SK-N-SH (cell line): ENCODE data around the gene CBX1. TPM values are rescaled to one million over a fixed set of nuclear protein-coding genes. Genes with fewer than 3 reads are reported as not detected.

ENCODE experiments used
- CTCF ChIA-PET: fragments of 300-600, 350-600 bp; formaldehyde crosslinking; extraction: SDS; loops from one replicate; lab custom pipeline; 2021; lab: Yijun Ruan, JAX
- POLR2A ChIA-PET: fragments of 350-600 bp; sonication (Branson Sonifier 250); formaldehyde crosslinking; extraction: SDS; loops from one replicate; lab custom pipeline; 2020; ENCODE audit warnings: antibody characterized with exemption, inconsistent platforms; lab: Yijun Ruan, JAX
- DNase-seq: peaks from one replicate; pipeline ENCODE4 v3.0.0; 2012
- H2AFZ ChIP-seq: fragments of 200-600 bp; sonication (generic); 2 replicates; pipeline ENCODE4 v1.8.1; 2016; ENCODE audit warnings: antibody characterized with exemption, mild to moderate bottlenecking, low read depth
- H3F3A ChIP-seq: fragments of 200-600 bp; sonication (generic); replicated peaks from 2 replicates; pipeline ENCODE3; 2016; ENCODE audit warnings: antibody characterized with exemption, mild to moderate bottlenecking; ENCODE audit not compliant: insufficient read depth
- H3K27ac ChIP-seq, 2 experiments: fragments of 200-500 bp in 1 of 2; fragments of 200-600 bp in 1 of 2; sonication (Bioruptor generic) in 1 of 2; sonication (generic), shearing (Covaris generic) in 1 of 2; 2 replicates each; pipeline versions ENCODE4 v1.5.1 to v1.6.1; 2014 to 2016; ENCODE audit warnings: low read depth in 2 of 2, inconsistent platforms in 1 of 2, low read length in 1 of 2, mild to moderate bottlenecking in 1 of 2, mixed read lengths in 1 of 2
- H3K27me3 ChIP-seq: fragments of 200-600 bp; sonication (generic), shearing (Covaris generic); 2 replicates; pipeline ENCODE4 v1.6.1; 2016; ENCODE audit warnings: mixed run types; ENCODE audit not compliant: insufficient read depth
- H3K36me3 ChIP-seq, 2 experiments: fragments of 200-500 bp in 1 of 2; fragments of 200-600 bp in 1 of 2; sonication (Bioruptor generic) in 1 of 2; sonication (generic) in 1 of 2; replicated peaks in 1 of 2; 2 replicates each; pipeline versions ENCODE3 to v1.5.1; 2014 to 2016; ENCODE audit warnings: low read length in 1 of 2, mild to moderate bottlenecking in 1 of 2; ENCODE audit not compliant: insufficient read depth in 2 of 2, control insufficient read depth in 1 of 2
- H3K4me1 ChIP-seq, 2 experiments: fragments of 200-500 bp in 1 of 2; fragments of 200-600 bp in 1 of 2; sonication (Bioruptor generic) in 1 of 2; sonication (generic), shearing (Covaris generic) in 1 of 2; 2 replicates each; pipeline versions ENCODE4 v1.5.1 to v1.6.1; 2014 to 2016; ENCODE audit warnings: low read depth in 1 of 2, low read length in 1 of 2, mixed run types in 1 of 2; ENCODE audit not compliant: insufficient read depth in 2 of 2, control insufficient read depth in 1 of 2
- H3K4me2 ChIP-seq: fragments of 200-600 bp; sonication (generic), shearing (Covaris generic); 2 replicates; pipeline ENCODE4 v1.6.1; 2017; ENCODE audit warnings: mixed run types
- H3K4me3 ChIP-seq, 2 experiments: fragments of 200-500 bp in 1 of 2; fragments of 200-600 bp in 1 of 2; sonication (Bioruptor generic) in 1 of 2; sonication (generic), shearing (Covaris generic) in 1 of 2; 2 replicates each; pipeline versions ENCODE4 v1.5.1 to v1.8.1; 2014 to 2016; ENCODE audit warnings: low read depth in 2 of 2, inconsistent platforms in 1 of 2, low read length in 1 of 2, mild to moderate bottlenecking in 1 of 2, mixed read lengths in 1 of 2, moderate library complexity in 1 of 2
- H3K79me2 ChIP-seq: fragments of 200-600 bp; sonication (generic); 2 replicates; pipeline ENCODE4 v1.8.1; 2017; ENCODE audit warnings: mild to moderate bottlenecking; ENCODE audit not compliant: insufficient read depth
- H3K9ac ChIP-seq: fragments of 200-600 bp; sonication (generic); 2 replicates; pipeline ENCODE4 v1.6.1; 2017; ENCODE audit warnings: mixed run types
- H3K9me2 ChIP-seq: fragments of 200-600 bp; sonication (generic); 2 replicates; pipeline ENCODE4 v1.6.1; 2017; ENCODE audit warnings: mixed run types
- H3K9me3 ChIP-seq: fragments of 200-600 bp; sonication (generic); 2 replicates; pipeline ENCODE4 v1.6.1; 2017; ENCODE audit warnings: mixed run types, mild to moderate bottlenecking, moderate library complexity
- H4K20me1 ChIP-seq: fragments of 200-600 bp; sonication (generic); 2 replicates; pipeline ENCODE4 v1.6.1; 2017; ENCODE audit warnings: mild to moderate bottlenecking, mixed run types; ENCODE audit not compliant: insufficient read depth
- CHD2 ChIP-seq: fragments of 150-350 bp; IDR thresholded peaks from 2 replicates; pipeline ENCODE4 v1.6.1; 2018; ENCODE audit warnings: low read length; ENCODE audit not compliant: partially characterized antibody
- CTCF ChIP-seq: fragments of 200-600 bp; sonication (generic); IDR thresholded peaks from 2 replicates; pipeline ENCODE4 v1.6.1; 2017; ENCODE audit warnings: antibody characterized with exemption, mild to moderate bottlenecking, moderate library complexity
- EP300 ChIP-seq, 2 experiments: IDR thresholded peaks; 2 replicates each; pipeline versions ENCODE4 v1.4.0 to v1.6.1; 2012; ENCODE audit warnings: borderline replicate concordance in 1 of 2, low read depth in 1 of 2, low read length in 1 of 2
- EZH2phosphoT487 ChIP-seq: fragments of 200-600 bp; sonication (generic); IDR thresholded peaks from 2 replicates; pipeline ENCODE4 v1.6.1; 2017; ENCODE audit warnings: low read depth, mixed run types, mild to moderate bottlenecking, antibody characterized with exemption, moderate library complexity, borderline replicate concordance
- FOSL2 ChIP-seq: IDR thresholded peaks from 2 replicates; pipeline ENCODE4 v1.4.0; 2012; ENCODE audit warnings: low read depth, mild to moderate bottlenecking, moderate library complexity, borderline replicate concordance
- FOXM1 ChIP-seq: IDR thresholded peaks from 2 replicates; pipeline ENCODE4 v1.4.0; 2012; ENCODE audit warnings: low read depth, mild to moderate bottlenecking
- GATA2 ChIP-seq: sonication (generic); formaldehyde crosslinking; IDR thresholded peaks from 2 replicates; pipeline ENCODE4 v1.5.0; 2020; ENCODE audit warnings: mild to moderate bottlenecking, missing genetic modification reagents
- MXI1 ChIP-seq: IDR thresholded peaks from 2 replicates; pipeline ENCODE4 v1.6.1; 2012; ENCODE audit warnings: mild to moderate bottlenecking, low read depth, low read length, improper control_type of control experiment
- NFIC ChIP-seq: IDR thresholded peaks from 2 replicates; pipeline ENCODE4 v1.4.0; 2012; ENCODE audit warnings: borderline replicate concordance
- PBX3 ChIP-seq: IDR thresholded peaks from 2 replicates; pipeline ENCODE4; 2012
- POLR2AphosphoS5 ChIP-seq: IDR thresholded peaks from 2 replicates; pipeline ENCODE4 v1.6.1; 2012; ENCODE audit warnings: low read depth, low read length
- RAD21 ChIP-seq: IDR thresholded peaks from 2 replicates; pipeline ENCODE4 v1.6.1; 2012; ENCODE audit warnings: mild to moderate bottlenecking, low read length
- RCOR1 ChIP-seq: fragments of 150-350 bp; IDR thresholded peaks from 2 replicates; pipeline ENCODE4 v1.6.1; 2017; ENCODE audit warnings: antibody characterized with exemption, low read length
- RFX5 ChIP-seq: IDR thresholded peaks from 2 replicates; pipeline ENCODE4 v1.6.1; 2012; ENCODE audit warnings: mild to moderate bottlenecking, improper control_type of control experiment, low read length
- RXRA ChIP-seq: IDR thresholded peaks from 2 replicates; pipeline ENCODE4 v1.4.0; 2012; ENCODE audit warnings: low read depth, mild to moderate bottlenecking, borderline replicate concordance
- SIN3A ChIP-seq: IDR thresholded peaks from 2 replicates; pipeline ENCODE4 v1.6.1; 2012; ENCODE audit warnings: low read depth, mild to moderate bottlenecking, low read length, moderate library complexity, borderline replicate concordance
- SMC3 ChIP-seq: IDR thresholded peaks from 2 replicates; pipeline ENCODE4 v1.6.1; 2012; ENCODE audit warnings: low read depth, low read length, improper control_type of control experiment
- TAF1 ChIP-seq: IDR thresholded peaks from 2 replicates; pipeline ENCODE4 v1.6.1; 2012; ENCODE audit warnings: low read depth, mild to moderate bottlenecking, low read length, moderate library complexity, borderline replicate concordance
- TCF12 ChIP-seq: IDR thresholded peaks from 2 replicates; pipeline ENCODE4 v1.4.0; 2012
- TEAD4 ChIP-seq: IDR thresholded peaks from 2 replicates; pipeline ENCODE4 v1.4.0; 2012; ENCODE audit warnings: mild to moderate bottlenecking, borderline replicate concordance; ENCODE audit not compliant: insufficient read depth
- WGBS: methylation state at CpG from one replicate; pipeline ENCODE4 v1.1.6; 2017; ENCODE audit warnings: low lambda C conversion rate; 5-methylcytosine and 5-hydroxymethylcytosine counted together
- polyA plus RNA-seq, 3 experiments: library from polyadenylated mRNA; depleted of rRNA; stranded (reverse); fragments of >200 nt; gene quantifications; 2 replicates each; pipeline ENCODE4 v1.2.3, GENCODE V29; 2012
- TF ChIP-seq, protein P1 (sequence below): IDR thresholded peaks from 2 replicates; pipeline ENCODE4 v1.6.1; 2012; ENCODE audit warnings: mild to moderate bottlenecking, low read depth, low read length, moderate library complexity
- TF ChIP-seq, protein P2 (sequence below): IDR thresholded peaks from 2 replicates; pipeline ENCODE4 v1.4.0; 2012; ENCODE audit warnings: low read depth, borderline replicate concordance
- TF ChIP-seq, protein P3 (sequence below): fragments of 150-350 bp; IDR thresholded peaks from 2 replicates; pipeline ENCODE4 v1.6.1; 2016; ENCODE audit warnings: mild to moderate bottlenecking, low read depth, low read length

The CBX1 gene
- polyA plus RNA-seq, 1 of the 3 experiments (the other 2 are of a cell fraction): 102 TPM

DNA sequence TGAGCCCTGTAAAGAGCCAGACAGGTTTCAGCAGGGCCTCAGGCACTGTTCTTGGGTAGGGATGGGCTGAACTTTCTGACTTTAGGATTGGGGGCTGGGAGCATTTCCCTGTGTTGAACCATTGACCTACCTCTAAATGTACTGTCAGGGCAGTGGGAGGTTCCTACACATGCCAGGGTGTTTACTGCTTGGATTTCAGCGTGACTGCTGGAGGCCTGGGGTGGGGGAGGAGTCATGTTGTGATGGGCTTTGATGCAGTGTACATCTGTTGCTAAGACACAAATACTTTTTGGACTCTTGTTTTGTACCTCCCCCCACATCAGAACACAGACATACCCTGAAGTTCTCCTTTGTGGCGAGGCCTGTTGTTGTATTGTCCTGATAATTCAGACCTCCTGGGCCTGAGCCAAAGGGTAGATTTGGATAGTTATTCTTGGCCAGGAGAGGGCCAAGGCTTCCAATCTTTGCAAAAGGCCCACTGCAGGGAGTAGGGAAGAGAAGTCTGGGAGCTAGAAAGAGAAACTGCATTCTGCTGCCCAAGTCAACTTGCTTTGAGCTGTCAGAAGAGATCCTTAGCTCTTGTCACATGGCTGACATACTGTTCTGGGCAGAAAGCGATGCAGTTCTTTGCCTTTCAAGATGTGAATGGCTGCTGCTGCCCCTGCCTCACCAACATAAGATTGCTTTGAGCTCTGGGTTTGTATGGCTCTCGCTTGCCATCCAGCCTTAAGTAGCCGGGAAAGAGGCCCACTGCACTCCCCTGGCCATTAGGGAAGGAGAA is 49.4 kb downstream of the CBX1 start:
- no peak overlapping the region for H2AFZ ChIP-seq
- peak overlapping the region; percentile 88 to 95 for H3K27ac ChIP-seq
- H3K4me1 ChIP-seq: peaks cover 61 to 67% of the 10 kb centered on the region in 2 experiments
- H3K9me2 ChIP-seq: no peaks in the 10 kb centered on the region
- H4K20me1 ChIP-seq: peaks cover 58% of the 10 kb centered on the region
- peak overlapping the region; percentile 88; the same call in 1 of the 2 replicates for H3K9ac ChIP-seq
- DNase-seq: no peak
- 67% methylated on average over 5 of the region's 5 CpGs for WGBS
- H3K4me3 ChIP-seq: peak overlapping the region in 1 of 2 experiments; percentile 12; a peak in 1 of 4 replicates
- peaks cover 30% of the 10 kb centered on the region for H3F3A ChIP-seq
- H3K79me2 ChIP-seq: peaks cover 86% of the 10 kb centered on the region
- CTCF ChIA-PET: interaction anchor here (0.9 to 44.3 kb wide), 8 partner anchors 8 to 103 kb away, joined by 3 to 1200 read pairs (median 6); partner anchors contain the start of gene COPZ2
- POLR2A ChIA-PET: interaction anchor here (1.4 to 1.9 kb wide), 2 partner anchors 17 to 25 kb away, joined by 3 to 4 read pairs; no protein-coding TSS in a partner anchor
- H3K27me3 ChIP-seq: no peaks in the 10 kb centered on the region
- no peaks in the 10 kb centered on the region for H3K9me3 ChIP-seq
- peak overlapping the region; percentile 88 for H3K4me2 ChIP-seq
- H3K36me3 ChIP-seq: peaks cover 19 to 48% of the 10 kb centered on the region in 2 experiments
- no peak for TF ChIP-seq TEAD4
- TF ChIP-seq SMC3: peak; percentile 1; the same call in 1 of the 2 replicates
- no peak for TF ChIP-seq RFX5
- TF ChIP-seq POLR2AphosphoS5: no peak; the same call in 1 of the 2 replicates
- TF ChIP-seq PBX3: no peak; the same call in 1 of the 2 replicates
- peak; percentile 60; the same call in 1 of the 2 replicates for TF ChIP-seq NFIC
- peak; percentile 72 for TF ChIP-seq MXI1
- no peak for TF ChIP-seq EZH2phosphoT487
- TF ChIP-seq RXRA: no peak
- peak; percentile 40 for TF ChIP-seq CTCF
- TF ChIP-seq FOSL2: no peak
- TF ChIP-seq, protein P1, sequence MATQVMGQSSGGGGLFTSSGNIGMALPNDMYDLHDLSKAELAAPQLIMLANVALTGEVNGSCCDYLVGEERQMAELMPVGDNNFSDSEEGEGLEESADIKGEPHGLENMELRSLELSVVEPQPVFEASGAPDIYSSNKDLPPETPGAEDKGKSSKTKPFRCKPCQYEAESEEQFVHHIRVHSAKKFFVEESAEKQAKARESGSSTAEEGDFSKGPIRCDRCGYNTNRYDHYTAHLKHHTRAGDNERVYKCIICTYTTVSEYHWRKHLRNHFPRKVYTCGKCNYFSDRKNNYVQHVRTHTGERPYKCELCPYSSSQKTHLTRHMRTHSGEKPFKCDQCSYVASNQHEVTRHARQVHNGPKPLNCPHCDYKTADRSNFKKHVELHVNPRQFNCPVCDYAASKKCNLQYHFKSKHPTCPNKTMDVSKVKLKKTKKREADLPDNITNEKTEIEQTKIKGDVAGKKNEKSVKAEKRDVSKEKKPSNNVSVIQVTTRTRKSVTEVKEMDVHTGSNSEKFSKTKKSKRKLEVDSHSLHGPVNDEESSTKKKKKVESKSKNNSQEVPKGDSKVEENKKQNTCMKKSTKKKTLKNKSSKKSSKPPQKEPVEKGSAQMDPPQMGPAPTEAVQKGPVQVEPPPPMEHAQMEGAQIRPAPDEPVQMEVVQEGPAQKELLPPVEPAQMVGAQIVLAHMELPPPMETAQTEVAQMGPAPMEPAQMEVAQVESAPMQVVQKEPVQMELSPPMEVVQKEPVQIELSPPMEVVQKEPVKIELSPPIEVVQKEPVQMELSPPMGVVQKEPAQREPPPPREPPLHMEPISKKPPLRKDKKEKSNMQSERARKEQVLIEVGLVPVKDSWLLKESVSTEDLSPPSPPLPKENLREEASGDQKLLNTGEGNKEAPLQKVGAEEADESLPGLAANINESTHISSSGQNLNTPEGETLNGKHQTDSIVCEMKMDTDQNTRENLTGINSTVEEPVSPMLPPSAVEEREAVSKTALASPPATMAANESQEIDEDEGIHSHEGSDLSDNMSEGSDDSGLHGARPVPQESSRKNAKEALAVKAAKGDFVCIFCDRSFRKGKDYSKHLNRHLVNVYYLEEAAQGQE: no peak
- no peak for TF ChIP-seq EP300 (IDR thresholded peaks at IDR 0.05; ENCODE audit: borderline replicate concordance in 1 of 2, low read depth in 1 of 2, low read length in 1 of 2)
- TF ChIP-seq GATA2: no peak
- TF ChIP-seq, protein P2, sequence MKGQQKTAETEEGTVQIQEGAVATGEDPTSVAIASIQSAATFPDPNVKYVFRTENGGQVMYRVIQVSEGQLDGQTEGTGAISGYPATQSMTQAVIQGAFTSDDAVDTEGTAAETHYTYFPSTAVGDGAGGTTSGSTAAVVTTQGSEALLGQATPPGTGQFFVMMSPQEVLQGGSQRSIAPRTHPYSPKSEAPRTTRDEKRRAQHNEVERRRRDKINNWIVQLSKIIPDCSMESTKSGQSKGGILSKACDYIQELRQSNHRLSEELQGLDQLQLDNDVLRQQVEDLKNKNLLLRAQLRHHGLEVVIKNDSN: no peak
- TF ChIP-seq TAF1: no peak
- TF ChIP-seq TCF12: no peak
- TF ChIP-seq RAD21: no peak
- TF ChIP-seq, protein P3, sequence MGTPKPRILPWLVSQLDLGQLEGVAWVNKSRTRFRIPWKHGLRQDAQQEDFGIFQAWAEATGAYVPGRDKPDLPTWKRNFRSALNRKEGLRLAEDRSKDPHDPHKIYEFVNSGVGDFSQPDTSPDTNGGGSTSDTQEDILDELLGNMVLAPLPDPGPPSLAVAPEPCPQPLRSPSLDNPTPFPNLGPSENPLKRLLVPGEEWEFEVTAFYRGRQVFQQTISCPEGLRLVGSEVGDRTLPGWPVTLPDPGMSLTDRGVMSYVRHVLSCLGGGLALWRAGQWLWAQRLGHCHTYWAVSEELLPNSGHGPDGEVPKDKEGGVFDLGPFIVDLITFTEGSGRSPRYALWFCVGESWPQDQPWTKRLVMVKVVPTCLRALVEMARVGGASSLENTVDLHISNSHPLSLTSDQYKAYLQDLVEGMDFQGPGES: no peak
- TF ChIP-seq CHD2: peak; percentile 19
- TF ChIP-seq FOXM1: no peak
- no peak for TF ChIP-seq RCOR1
- TF ChIP-seq SIN3A: 0 out of 2 replicates have a peak, but pooled peaks have one; percentile 15
